Measurements from ENCODE around the gene LAIR2.

Gene LAIR2

DNA sequence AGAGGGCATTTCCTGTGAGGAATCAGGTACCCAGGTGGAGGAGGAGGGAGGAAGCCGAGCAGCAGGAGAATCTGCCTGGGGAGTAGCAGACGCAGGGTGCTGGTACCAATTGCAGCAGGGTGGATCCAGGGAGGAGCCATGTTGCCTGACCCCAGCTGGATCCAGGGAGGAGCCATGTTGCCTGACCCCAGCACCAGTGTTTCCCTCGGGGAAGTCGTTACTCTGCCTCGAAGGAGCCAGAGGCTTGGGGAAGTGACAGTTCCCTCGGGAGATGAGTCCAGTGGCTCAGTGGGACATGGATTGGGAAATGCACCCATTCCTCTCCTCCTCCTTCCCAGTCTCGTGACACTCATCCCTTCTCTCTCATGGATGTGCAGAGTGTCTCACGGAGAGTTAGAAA lies 31.5 kb downstream of the LAIR2 start:
- no peak for DNase-seq (ENCODE audit: low read depth)

DNA sequence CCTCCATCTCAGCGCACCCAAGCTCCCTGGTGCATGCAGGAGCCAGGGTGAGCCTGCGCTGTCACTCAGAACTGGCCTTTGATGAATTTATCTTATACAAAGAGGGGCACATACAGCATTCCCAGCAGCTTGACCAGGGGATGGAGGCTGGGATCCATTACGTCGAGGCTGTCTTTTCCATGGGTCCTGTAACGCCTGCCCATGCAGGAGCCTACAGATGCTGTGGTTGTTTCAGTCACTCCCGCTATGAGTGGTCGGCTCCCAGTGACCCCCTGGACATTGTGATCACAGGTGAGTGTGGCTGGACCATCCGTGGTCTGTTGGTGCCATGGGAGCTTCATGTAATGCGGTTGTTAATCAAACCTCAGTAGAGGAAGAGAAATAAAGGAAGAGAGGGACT lies 33.0 kb downstream of the LAIR2 start:
- no peak for DNase-seq (ENCODE audit: low read depth)

DNA sequence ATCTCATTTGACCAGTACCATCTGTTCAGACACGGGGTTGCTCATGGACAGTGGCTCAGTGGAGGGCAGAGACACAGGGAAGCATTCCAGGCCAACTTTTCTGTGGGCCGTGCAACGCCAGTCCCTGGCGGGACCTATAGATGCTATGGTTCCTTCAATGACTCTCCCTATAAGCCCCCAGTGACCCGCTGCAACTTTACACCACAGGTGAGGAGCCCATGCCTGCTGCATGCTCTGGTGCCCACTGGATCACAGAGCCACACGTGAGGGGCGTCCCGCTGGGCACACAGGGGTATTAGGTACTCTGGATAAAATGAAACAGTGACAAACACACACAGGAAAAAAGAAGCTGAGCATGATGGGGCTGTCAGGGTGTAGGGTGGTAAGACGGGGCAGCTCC lies 34.3 kb downstream of the LAIR2 start:
- no peak for DNase-seq (ENCODE audit: low read depth)

DNA sequence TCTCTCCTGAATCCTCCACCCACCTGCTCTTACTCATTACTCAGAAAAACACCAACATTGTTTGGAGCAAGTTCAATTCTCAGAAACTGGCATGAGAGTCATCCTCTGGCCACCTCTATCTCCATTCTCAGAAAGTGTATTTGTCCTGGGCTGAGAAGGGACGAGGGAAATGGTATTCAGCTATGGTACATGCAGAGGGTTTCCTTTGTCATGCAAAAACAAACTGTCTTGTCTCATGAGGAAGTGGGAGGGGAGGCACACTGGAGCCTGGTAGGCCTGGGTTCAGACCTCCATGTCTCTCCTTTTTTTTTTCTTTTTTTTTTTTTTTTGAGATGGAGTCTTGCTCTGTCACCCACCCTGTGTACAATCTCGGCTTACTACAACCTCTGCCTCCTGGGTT lies 39.1 kb downstream of the LAIR2 start:
- DNase-seq (ENCODE audit: low read depth), result no peak

DNA sequence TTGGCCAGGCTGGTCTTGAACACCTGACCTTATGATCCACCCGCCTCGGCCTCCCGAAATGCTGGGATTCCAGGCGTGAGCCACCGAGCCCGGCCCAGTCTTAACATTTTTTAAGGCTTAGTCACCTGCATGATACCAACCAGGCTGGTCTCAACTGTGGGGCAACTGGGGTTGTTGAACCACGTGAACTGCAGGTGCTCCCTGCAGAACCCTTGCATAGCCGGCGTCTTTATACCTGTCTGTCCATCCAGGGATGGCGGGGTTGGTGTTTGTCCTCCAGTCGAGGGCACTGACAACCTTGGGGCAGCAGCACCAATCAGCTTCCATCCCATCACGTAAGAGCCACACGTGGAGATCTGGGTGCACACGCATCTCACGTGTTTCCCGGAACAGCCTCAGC lies 46.2 kb downstream of the LAIR2 start:
- no peak for DNase-seq (ENCODE audit: low read depth)

DNA sequence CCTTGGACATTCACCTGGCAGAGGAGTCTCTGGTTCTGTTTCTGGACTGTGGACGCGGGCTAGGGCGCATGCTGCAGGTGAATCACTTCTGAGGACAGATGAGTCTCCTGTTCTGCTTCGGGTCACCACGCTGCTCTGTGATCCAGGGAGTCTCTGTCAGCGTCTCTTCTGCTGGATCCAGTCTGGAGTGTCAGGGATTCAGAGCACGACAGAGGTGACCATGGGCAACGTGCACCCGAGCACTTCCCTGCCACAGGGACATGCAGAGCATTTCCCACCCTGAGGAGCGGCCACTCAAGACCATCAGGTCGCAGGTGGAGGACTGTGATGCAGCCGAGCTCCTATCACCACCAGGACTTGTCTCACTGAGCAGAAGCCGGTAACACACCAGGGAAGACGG lies 46.6 kb downstream of the LAIR2 start:
- no peak for DNase-seq (ENCODE audit: low read depth)

DNA sequence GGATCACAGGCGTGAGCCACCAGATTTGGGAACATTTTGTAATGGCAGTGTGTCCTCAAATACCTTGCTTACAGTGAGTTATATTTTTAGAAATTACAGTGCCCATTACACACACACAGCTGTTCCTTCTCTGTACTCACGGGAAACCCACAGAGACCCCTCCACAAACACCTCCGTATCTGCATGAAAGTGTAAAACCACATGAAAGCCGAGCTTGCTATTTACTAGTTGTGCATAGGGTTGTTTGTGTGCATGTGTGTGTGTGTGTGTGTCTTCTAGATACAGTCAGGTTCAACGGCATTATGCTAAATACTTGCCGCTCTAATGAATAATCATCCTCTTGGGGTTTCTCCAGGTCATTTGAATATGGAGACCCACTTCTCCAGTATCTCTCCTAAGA lies 48.7 kb downstream of the LAIR2 start:
- DNase-seq (ENCODE audit: low read depth), result no peak

DNA sequence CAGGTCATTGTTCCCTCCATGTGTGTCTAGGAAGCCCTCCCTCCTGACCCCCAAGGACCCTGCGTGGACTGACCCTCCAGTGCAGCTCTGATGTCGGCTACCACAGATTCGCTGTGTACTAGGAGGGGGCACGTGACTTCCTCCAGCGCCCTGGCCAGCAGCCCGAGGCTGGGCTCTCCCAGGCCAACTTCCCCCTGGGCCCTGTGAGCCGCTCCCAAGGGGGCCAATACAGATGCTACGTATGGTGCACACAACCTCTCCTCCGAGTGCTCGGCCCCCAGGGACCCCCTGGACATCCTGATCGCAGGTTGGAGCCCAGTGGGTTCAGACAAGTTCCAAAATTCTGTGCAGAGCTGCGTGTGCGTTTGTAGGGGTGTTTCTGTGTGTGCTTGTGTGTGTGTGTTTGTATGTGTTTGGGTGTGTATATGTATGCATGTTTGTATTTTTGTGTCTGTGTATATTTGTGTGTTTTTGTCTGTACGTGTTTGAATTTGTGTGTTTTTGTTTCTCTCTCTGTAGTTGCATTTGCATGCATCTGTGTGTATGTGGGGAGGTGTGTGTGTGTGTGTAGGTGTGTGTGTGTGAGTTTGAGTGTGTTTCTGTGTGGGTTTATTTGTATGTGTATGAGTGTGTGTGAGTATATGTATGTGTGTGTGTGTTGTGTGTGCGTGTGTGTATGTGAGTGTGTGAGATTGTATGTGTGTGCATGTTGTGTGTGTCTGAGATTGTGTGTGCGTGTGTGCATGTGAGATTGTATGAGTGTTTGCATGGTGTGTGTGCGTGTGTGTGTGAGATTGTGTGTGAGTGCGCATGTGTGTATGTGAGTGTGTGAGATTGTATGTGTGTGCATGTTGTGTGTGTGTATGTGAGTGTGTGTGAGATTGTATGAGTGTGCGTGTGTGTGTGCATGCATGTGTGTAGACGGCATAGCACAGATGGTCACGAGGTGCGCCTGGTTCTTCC lies 49.6 kb downstream of the LAIR2 start:
- DNase-seq (ENCODE audit: low read depth), result no peak

DNA sequence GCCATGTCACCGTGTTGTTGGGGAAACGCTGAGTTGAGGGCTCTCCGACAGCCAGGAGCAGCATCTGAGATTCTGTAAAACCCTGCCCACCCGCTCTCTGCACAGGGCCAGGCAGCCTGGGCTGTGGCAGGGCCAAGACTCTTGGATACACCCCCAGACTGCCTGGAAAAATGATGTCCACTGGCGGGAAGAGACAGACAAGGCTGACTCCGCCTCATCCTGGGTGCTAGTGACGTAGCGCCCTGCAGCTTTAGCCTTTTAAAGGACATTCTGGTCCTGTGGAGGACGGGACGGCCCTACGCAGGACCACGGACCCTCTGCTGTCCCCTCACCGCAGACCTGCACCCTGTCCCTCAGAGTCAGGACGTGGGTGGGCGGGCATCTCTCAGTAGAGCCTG lies 50.3 kb downstream of the LAIR2 start:
- no peak for DNase-seq (ENCODE audit: low read depth)

DNA sequence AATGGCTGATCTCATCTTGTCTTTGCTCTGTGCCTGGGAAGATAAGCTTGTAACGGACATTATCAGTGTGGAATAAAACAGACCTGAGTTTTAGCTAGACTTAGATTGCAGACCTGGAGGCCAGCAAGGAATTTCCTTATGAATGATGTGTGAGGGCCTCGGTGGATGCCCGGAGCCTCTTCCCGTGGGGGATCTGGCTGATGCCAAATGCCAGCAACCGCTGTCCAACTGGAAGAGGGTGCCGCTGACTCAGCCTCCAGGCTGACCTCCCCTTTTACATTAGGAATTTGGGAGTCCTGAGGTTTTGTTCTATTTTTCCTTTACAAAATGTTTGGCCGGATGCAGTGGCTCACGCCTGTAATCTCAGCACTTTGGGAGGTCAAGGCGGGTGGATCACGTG lies 51.4 kb downstream of the LAIR2 start:
- no peak for DNase-seq (ENCODE audit: low read depth)

DNA sequence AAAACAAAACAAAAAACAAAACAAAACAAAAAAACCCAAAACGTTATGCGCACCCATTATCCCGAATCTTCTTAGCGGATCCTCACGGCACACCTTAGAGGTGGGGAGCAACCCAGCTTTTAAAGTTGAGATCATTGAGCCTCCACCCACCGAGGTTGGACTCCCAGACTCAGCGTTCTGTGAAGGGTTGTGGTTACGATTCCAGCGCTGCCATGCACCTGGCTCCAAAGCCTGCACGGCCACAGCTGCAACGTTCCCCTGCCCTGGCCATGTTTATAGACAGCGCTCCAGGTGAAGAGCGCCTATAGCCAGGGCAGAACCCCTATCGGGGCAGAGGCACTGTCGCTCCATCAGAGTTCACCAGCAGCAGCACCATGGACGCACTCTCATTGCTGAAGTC lies 52.3 kb downstream of the LAIR2 start:
- no peak for DNase-seq (ENCODE audit: low read depth)

DNA sequence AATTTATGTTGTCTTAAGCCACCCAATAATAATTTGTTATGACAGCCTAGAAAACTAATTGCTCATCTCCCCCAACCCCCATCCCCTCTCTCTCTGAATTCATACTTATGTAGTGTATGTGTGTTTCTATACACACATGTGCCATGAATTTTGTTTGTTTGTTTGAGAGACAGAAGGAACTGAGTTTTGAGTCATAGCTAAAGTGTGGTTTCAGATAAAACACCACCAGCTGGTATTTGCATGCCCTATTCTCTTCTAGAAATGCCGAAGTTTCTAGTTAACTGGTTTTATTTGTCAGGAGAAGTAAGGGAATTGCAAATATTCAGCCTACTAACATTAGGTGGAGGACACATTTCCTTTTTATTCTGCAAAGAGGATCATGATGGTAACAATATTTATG lies 53.6 kb downstream of the LAIR2 start:
- no peak for DNase-seq (ENCODE audit: low read depth)

DNA sequence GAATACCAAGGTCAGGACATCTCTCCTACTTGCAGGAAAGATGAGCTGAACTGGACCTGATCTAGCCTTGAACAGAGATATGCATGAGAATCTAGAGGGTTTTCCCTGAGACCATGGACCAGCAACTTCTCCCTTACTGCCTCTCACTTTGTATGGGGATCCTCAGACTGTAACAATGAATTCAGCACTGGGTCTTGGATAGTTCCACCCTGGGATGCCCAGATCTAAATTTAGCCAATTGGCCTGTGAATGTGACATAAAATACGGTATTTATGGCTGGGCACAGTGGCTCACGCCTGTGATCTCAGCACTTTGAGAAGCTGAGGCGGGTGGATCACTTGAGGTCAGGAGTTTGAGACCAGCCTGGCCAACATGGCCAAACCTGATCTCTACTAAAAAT lies 55.7 kb downstream of the LAIR2 start:
- DNase-seq (ENCODE audit: low read depth), result no peak
